ENCODE results near the gene PLD1. TPM values are rescaled to one million over a fixed set of nuclear protein-coding genes. Genes with fewer than 3 reads are reported as not detected.
A peak's percentile ranks its signal among the peaks of the same experiment; 100 is the strongest.
"Not testable (repeated sequence)": the region's sequence is repeated elsewhere in the genome, so short reads cannot be mapped to it uniquely, and the experiment has no call there.

PLD1 gene
- total RNA-seq, 1 donor: 18.1 TPM

DNA sequence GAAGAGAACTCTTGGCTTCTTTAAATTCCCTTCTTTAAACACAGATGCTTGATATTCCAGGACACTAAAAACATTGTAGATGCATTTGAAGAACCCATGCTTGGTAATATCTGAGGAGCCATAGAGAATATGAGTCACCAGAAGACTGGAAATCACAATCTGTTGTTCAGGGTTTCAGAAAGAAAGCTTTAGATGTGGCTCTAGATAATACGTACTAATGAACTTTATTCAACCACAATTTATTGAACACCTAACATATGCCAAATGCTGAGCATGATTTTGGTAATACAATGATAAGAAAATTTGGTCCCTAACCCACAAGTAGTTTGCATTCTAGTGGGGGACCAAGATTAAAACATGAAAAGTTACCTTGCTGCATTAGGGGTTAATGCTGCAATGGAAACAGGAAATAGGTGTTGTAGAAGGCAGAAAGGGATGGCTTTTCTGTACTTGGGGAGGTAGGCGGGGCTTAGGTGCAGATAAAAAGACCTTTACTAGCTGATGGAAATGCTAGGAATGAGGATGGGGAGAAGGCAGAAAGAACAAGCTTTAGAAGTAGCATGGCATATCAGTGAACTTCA is 11.6 kb upstream of the PLD1 start:
- no peak overlapping the region for H3K27ac ChIP-seq (ENCODE audit: low read depth, low read length)
- H3K4me2 ChIP-seq (ENCODE audit: insufficient read depth, low read length): no peak overlapping the region
- TF ChIP-seq, protein P1, sequence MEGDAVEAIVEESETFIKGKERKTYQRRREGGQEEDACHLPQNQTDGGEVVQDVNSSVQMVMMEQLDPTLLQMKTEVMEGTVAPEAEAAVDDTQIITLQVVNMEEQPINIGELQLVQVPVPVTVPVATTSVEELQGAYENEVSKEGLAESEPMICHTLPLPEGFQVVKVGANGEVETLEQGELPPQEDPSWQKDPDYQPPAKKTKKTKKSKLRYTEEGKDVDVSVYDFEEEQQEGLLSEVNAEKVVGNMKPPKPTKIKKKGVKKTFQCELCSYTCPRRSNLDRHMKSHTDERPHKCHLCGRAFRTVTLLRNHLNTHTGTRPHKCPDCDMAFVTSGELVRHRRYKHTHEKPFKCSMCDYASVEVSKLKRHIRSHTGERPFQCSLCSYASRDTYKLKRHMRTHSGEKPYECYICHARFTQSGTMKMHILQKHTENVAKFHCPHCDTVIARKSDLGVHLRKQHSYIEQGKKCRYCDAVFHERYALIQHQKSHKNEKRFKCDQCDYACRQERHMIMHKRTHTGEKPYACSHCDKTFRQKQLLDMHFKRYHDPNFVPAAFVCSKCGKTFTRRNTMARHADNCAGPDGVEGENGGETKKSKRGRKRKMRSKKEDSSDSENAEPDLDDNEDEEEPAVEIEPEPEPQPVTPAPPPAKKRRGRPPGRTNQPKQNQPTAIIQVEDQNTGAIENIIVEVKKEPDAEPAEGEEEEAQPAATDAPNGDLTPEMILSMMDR (IDR thresholded peaks at IDR 0.05; ENCODE audit: extremely low read depth, low read depth, low read length): no peak
- no peaks in the 10 kb centered on the region for H3K36me3 ChIP-seq (ENCODE audit: insufficient read depth, low read length)
- no peaks in the 10 kb centered on the region for H3K79me2 ChIP-seq (ENCODE audit: insufficient read depth, low read length)
- DNase-seq (ENCODE audit: insufficient read length, low spot score, missing footprints): no peak
- no peaks in the 10 kb centered on the region for H3K9me3 ChIP-seq (ENCODE audit: low read depth, low read length)
- H4K20me1 ChIP-seq (ENCODE audit: insufficient read depth, low read length): no peaks in the 10 kb centered on the region
- no peak overlapping the region for H3K4me3 ChIP-seq (ENCODE audit: insufficient read depth, low read length)
- H3K27me3 ChIP-seq (ENCODE audit: insufficient read depth, low read length): no peaks in the 10 kb centered on the region
- peaks cover 23% of the 10 kb centered on the region for H3K4me1 ChIP-seq (ENCODE audit: insufficient read depth, low read length)
- H2AFZ ChIP-seq (ENCODE audit: low read length): no peak overlapping the region

- no peaks in the 10 kb centered on the region for H3K36me3 ChIP-seq (ENCODE audit: insufficient read depth, low read length)
- TF ChIP-seq, protein P1 (IDR thresholded peaks at IDR 0.05; ENCODE audit: extremely low read depth, low read depth, low read length): no peak
- DNase-seq (ENCODE audit: insufficient read length, low spot score, missing footprints): no peak
- peaks cover 31% of the 10 kb centered on the region for H3K4me1 ChIP-seq (ENCODE audit: insufficient read depth, low read length)
- H3K4me2 ChIP-seq (ENCODE audit: insufficient read depth, low read length): no peak overlapping the region
- H3K9me3 ChIP-seq (ENCODE audit: low read depth, low read length): no peaks in the 10 kb centered on the region
- no peaks in the 10 kb centered on the region for H4K20me1 ChIP-seq (ENCODE audit: insufficient read depth, low read length)
- no peak overlapping the region for H3K4me3 ChIP-seq (ENCODE audit: insufficient read depth, low read length)
- H3K27me3 ChIP-seq (ENCODE audit: insufficient read depth, low read length): no peaks in the 10 kb centered on the region
- H2AFZ ChIP-seq (ENCODE audit: low read length): no peak overlapping the region
- H3K27ac ChIP-seq (ENCODE audit: low read depth, low read length): no peak overlapping the region
- H3K79me2 ChIP-seq (ENCODE audit: insufficient read depth, low read length): no peaks in the 10 kb centered on the region
These were observed 10.8 kb upstream of the PLD1 start for GRCh38 chr3:171821044-171821443.

GRCh38 chr3:171817074-171817800 is 7.0 kb upstream of the PLD1 start:
- H4K20me1 ChIP-seq (ENCODE audit: insufficient read depth, low read length): no peaks in the 10 kb centered on the region
- H3K36me3 ChIP-seq (ENCODE audit: insufficient read depth, low read length): no peaks in the 10 kb centered on the region
- no peak for DNase-seq (ENCODE audit: insufficient read length, low spot score, missing footprints)
- H3K4me1 ChIP-seq (ENCODE audit: insufficient read depth, low read length): peaks cover 40% of the 10 kb centered on the region
- H3K9me3 ChIP-seq (ENCODE audit: low read depth, low read length): no peaks in the 10 kb centered on the region
- no peaks in the 10 kb centered on the region for H3K79me2 ChIP-seq (ENCODE audit: insufficient read depth, low read length)
- TF ChIP-seq, protein P1 (IDR thresholded peaks at IDR 0.05; ENCODE audit: extremely low read depth, low read depth, low read length): no peak
- H2AFZ ChIP-seq (ENCODE audit: low read length): no peak overlapping the region
- H3K4me3 ChIP-seq (ENCODE audit: insufficient read depth, low read length): no peak overlapping the region
- no peaks in the 10 kb centered on the region for H3K27me3 ChIP-seq (ENCODE audit: insufficient read depth, low read length)
- peak overlapping the region; percentile 70 for H3K27ac ChIP-seq (ENCODE audit: low read depth, low read length)
- no peak overlapping the region for H3K4me2 ChIP-seq (ENCODE audit: insufficient read depth, low read length)

DNA sequence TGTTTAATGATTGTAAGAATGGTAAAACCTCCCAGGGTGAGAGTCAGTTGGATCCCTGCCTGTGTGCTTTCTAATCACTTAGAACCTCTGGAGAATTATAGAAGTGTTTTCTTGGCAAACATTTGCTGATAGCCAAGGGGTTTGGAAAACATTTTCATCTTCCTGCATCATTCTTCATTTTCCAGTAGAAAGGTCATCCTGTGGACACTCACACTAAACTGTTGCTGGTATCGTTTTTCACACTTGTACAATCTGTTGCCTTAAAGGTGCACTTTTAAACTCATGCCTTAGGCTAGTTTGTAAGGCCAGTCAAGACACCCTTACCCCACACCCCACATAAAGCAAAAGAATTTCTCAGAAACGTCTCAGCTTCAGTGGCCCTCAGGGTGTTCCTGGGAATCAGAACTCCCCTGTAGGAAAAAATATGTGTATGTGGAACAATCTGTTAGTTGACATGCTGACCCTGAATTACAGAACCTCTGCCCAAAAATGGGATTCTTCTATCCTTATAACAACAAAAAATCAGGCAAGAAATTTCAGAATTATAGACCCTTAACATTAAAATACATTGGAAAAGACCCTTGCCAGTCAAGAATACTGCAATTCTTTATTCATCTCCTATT is 5.8 kb upstream of the PLD1 start:
- peaks cover 50% of the 10 kb centered on the region for H3K4me1 ChIP-seq (ENCODE audit: insufficient read depth, low read length)
- no peaks in the 10 kb centered on the region for H3K36me3 ChIP-seq (ENCODE audit: insufficient read depth, low read length)
- DNase-seq (ENCODE audit: insufficient read length, low spot score, missing footprints): no peak
- H2AFZ ChIP-seq (ENCODE audit: low read length): no peak overlapping the region
- H3K9me3 ChIP-seq (ENCODE audit: low read depth, low read length): no peaks in the 10 kb centered on the region
- peak overlapping the region; percentile 70 for H3K27ac ChIP-seq (ENCODE audit: low read depth, low read length)
- H3K79me2 ChIP-seq (ENCODE audit: insufficient read depth, low read length): no peaks in the 10 kb centered on the region
- TF ChIP-seq, protein P1 (IDR thresholded peaks at IDR 0.05; ENCODE audit: extremely low read depth, low read depth, low read length): no peak
- H3K4me2 ChIP-seq (ENCODE audit: insufficient read depth, low read length): peak overlapping the region; percentile 14
- H3K4me3 ChIP-seq (ENCODE audit: insufficient read depth, low read length): no peak overlapping the region
- no peaks in the 10 kb centered on the region for H4K20me1 ChIP-seq (ENCODE audit: insufficient read depth, low read length)
- no peaks in the 10 kb centered on the region for H3K27me3 ChIP-seq (ENCODE audit: insufficient read depth, low read length)

- H2AFZ ChIP-seq (ENCODE audit: low read length); H3K4me3 ChIP-seq (ENCODE audit: insufficient read depth, low read length); H3K9me3 ChIP-seq (ENCODE audit: low read depth, low read length); H3K4me2 ChIP-seq (ENCODE audit: insufficient read depth, low read length); H3K36me3 ChIP-seq (ENCODE audit: insufficient read depth, low read length); H3K27me3 ChIP-seq (ENCODE audit: insufficient read depth, low read length); H4K20me1 ChIP-seq (ENCODE audit: insufficient read depth, low read length); H3K79me2 ChIP-seq (ENCODE audit: insufficient read depth, low read length); DNase-seq (ENCODE audit: insufficient read length, low spot score, missing footprints); H3K27ac ChIP-seq (ENCODE audit: low read depth, low read length): not testable (repeated sequence)
- peaks cover 55% of the 10 kb centered on the region for H3K4me1 ChIP-seq (ENCODE audit: insufficient read depth, low read length)
These were observed 4.4 kb upstream of the PLD1 start for GRCh38 chr3:171814662-171815061.

All from osteoblast (primary cell).